ENCODE results near the gene CDH23.

GRCh38 chr10:71479831-71480230 is 83.1 kb downstream of the CDH23 start:
- TF ChIP-seq SUZ12 (IDR thresholded peaks at IDR 0.05) (no peak), ARNT (IDR thresholded peaks at IDR 0.05) (no peak), LEF1 (IDR thresholded peaks at IDR 0.05; ENCODE audit: borderline replicate concordance) (no peak), SP1 (IDR thresholded peaks at IDR 0.05) (no peak), TARDBP (IDR thresholded peaks at IDR 0.05) (no peak), BHLHE40 (IDR thresholded peaks at IDR 0.05; ENCODE audit: borderline replicate concordance) (no peak)

Measured in HEK293T (cell line).